ENCODE data around the gene CDH13. TPM values are rescaled to one million over a fixed set of nuclear protein-coding genes. Genes with fewer than 3 reads are reported as not detected.

CDH13 gene
- total RNA-seq, 1 donor from 2014 or later, result 2.3 TPM

DNA sequence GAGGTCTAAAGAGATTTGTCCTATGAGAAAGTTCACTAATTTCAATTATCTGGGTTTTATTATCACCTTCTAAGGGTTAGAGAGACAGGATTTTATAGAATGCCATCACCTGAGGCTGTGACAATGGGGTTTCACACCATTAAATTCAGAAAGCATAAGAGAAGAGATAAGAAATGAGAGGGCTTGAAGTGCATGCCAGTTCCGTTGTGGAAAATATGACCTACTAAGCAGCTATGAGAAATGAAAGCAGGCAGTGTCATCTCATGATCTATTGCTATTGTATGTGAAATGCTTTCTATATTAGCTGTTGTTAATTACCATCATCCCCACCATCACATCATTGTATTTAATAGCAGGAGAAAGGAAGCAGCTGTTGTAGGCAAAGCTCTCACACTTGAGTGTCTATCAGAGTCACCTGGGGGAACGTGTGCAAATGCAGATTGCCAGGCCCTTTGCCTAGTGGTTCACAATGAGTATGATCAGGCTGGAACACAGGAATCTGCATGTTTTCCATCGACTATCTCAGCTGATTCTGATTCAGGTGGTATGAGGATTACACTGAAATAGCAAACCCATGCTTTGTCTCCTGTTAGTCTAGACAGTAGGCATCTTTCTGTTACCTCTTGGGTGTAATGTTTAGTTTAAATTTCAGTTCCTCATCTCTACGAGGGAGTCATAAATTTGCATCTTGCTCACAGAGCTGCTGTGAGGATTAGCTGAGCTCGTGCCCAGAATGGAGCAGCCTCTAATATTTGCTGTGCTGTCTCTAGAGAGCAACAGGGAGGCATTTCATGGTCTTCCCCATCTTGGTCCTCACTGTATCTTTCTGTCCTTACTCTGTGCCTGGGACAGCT lies 256.4 kb downstream of the CDH13 start:
- TF ChIP-seq CTCF (IDR thresholded peaks at IDR 0.05; ENCODE audit: unreplicated experiment), result no peak
- Mint-ChIP-seq H3K9me3 (ENCODE audit: unreplicated experiment) (no peaks in the 10 kb centered on the region), H3K27ac (ENCODE audit: unreplicated experiment) (no peak overlapping the region), H3K4me1 (ENCODE audit: unreplicated experiment) (peaks cover 5% of the 10 kb centered on the region), H3K36me3 (ENCODE audit: low read depth, unreplicated experiment) (no peaks in the 10 kb centered on the region), H3K27me3 (ENCODE audit: unreplicated experiment) (no peaks in the 10 kb centered on the region), H3K4me3 (ENCODE audit: unreplicated experiment) (no peak overlapping the region)
- DNase-seq (ENCODE audit: low spot score), result no peak

GRCh38 chr16:82884320-82884898 lies 257.6 kb downstream of the CDH13 start:
- no peaks in the 10 kb centered on the region for H3K36me3 Mint-ChIP-seq (ENCODE audit: low read depth, unreplicated experiment)
- H3K9me3 Mint-ChIP-seq (ENCODE audit: unreplicated experiment), result no peaks in the 10 kb centered on the region
- no peak for DNase-seq (ENCODE audit: low spot score)
- H3K4me3 Mint-ChIP-seq (ENCODE audit: unreplicated experiment), result no peak overlapping the region
- no peak for TF ChIP-seq CTCF (IDR thresholded peaks at IDR 0.05; ENCODE audit: unreplicated experiment)
- no peaks in the 10 kb centered on the region for H3K27me3 Mint-ChIP-seq (ENCODE audit: unreplicated experiment)
- H3K4me1 Mint-ChIP-seq (ENCODE audit: unreplicated experiment), result peaks cover 5% of the 10 kb centered on the region
- H3K27ac Mint-ChIP-seq (ENCODE audit: unreplicated experiment), result no peak overlapping the region

DNA sequence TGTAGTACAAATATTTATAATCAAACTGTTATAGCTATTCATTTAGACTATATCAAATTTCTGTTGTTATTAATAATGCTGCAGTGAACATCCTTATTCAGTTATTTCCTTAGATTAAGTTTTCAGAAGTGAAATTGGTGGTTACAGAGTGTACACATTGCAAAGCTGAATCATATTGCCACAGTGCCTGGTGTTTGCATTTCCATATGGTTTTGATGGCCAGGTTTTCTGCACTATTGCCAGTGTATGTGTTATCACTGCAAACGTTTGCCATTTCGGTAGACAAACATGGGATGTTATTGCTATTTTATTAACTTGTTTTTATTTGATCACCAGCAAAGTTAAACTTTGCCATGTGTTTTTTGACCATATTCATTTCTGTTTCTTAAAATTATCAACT lies 259.4 kb downstream of the CDH13 start:
- Mint-ChIP-seq H3K27me3 (ENCODE audit: unreplicated experiment) (no peaks in the 10 kb centered on the region), H3K4me1 (ENCODE audit: unreplicated experiment) (peaks cover 5% of the 10 kb centered on the region), H3K9me3 (ENCODE audit: unreplicated experiment) (no peaks in the 10 kb centered on the region), H3K27ac (ENCODE audit: unreplicated experiment) (no peak overlapping the region), H3K4me3 (ENCODE audit: unreplicated experiment) (no peak overlapping the region), H3K36me3 (ENCODE audit: low read depth, unreplicated experiment) (no peaks in the 10 kb centered on the region)
- no peak for DNase-seq (ENCODE audit: low spot score)
- TF ChIP-seq CTCF (IDR thresholded peaks at IDR 0.05; ENCODE audit: unreplicated experiment), result no peak

- no peaks in the 10 kb centered on the region for H3K27me3 Mint-ChIP-seq (ENCODE audit: unreplicated experiment)
- H3K4me1 Mint-ChIP-seq (ENCODE audit: unreplicated experiment), result no peaks in the 10 kb centered on the region
- no peak overlapping the region for H3K4me3 Mint-ChIP-seq (ENCODE audit: unreplicated experiment)
- no peaks in the 10 kb centered on the region for H3K9me3 Mint-ChIP-seq (ENCODE audit: unreplicated experiment)
- no peak for TF ChIP-seq CTCF (IDR thresholded peaks at IDR 0.05; ENCODE audit: unreplicated experiment)
- no peak for DNase-seq (ENCODE audit: low spot score)
- no peak overlapping the region for H3K27ac Mint-ChIP-seq (ENCODE audit: unreplicated experiment)
- no peaks in the 10 kb centered on the region for H3K36me3 Mint-ChIP-seq (ENCODE audit: low read depth, unreplicated experiment)
Measured at GRCh38 chr16:82888591-82889001, 261.8 kb downstream of the CDH13 start.

GRCh38 chr16:82891424-82891823 lies 264.7 kb downstream of the CDH13 start:
- TF ChIP-seq CTCF (IDR thresholded peaks at IDR 0.05; ENCODE audit: unreplicated experiment), result no peak
- H3K9me3 Mint-ChIP-seq (ENCODE audit: unreplicated experiment), result no peaks in the 10 kb centered on the region
- no peak overlapping the region for H3K27ac Mint-ChIP-seq (ENCODE audit: unreplicated experiment)
- H3K27me3 Mint-ChIP-seq (ENCODE audit: unreplicated experiment), result no peaks in the 10 kb centered on the region
- no peaks in the 10 kb centered on the region for H3K36me3 Mint-ChIP-seq (ENCODE audit: low read depth, unreplicated experiment)
- DNase-seq (ENCODE audit: low spot score), result no peak
- no peaks in the 10 kb centered on the region for H3K4me1 Mint-ChIP-seq (ENCODE audit: unreplicated experiment)
- no peak overlapping the region for H3K4me3 Mint-ChIP-seq (ENCODE audit: unreplicated experiment)

All from endothelial cell (in vitro differentiated cells).